Panc1 (cell line): ENCODE results near the gene RIPOR3. TPM values are rescaled to one million over a fixed set of nuclear protein-coding genes. Genes with fewer than 3 reads are reported as not detected.

ENCODE experiments used
- ATAC-seq: fragments of 200-7000 bp; cut with Tn5 transposase; 2 replicates; pipeline ENCODE4 v1.9.1; 2020; ENCODE audit warnings: mild to moderate bottlenecking, moderate library complexity
- BruUV-seq: library from RNA; stranded (reverse); fragments of 400-500 nt; replicated peaks from 2 replicates; lab custom pipeline; 2021; lab: Mats Ljungman, UMichigan
- CTCF ChIA-PET: fragments of 300-600 bp; sonication (Branson Sonifier 250); formaldehyde crosslinking; loops from one replicate; lab custom pipeline; 2022; ENCODE audit warnings: antibody characterized with exemption; lab: Charles Lee
- POLR2A ChIA-PET: fragments of 300-600 bp; sonication (Branson Sonifier 250); formaldehyde crosslinking; loops from one replicate; lab custom pipeline; 2022; ENCODE audit warnings: antibody characterized with exemption; lab: Charles Lee
- DNase-seq: peaks from one replicate; pipeline ENCODE4 v3.0.0-alpha.2; 2010; ENCODE audit warnings: low read depth, low spot score
- H3K27ac ChIP-seq: 2 replicates; pipeline ENCODE4 v1.5.1; 2011; ENCODE audit warnings: mild to moderate bottlenecking, low read length, inconsistent platforms
- H3K27me3 ChIP-seq: fragments of 200-500 bp; sonication (Bioruptor generic); 2 replicates; pipeline ENCODE4 v1.6.0; 2014; ENCODE audit warnings: low read length, inconsistent platforms; ENCODE audit not compliant: control insufficient read depth, insufficient read depth
- H3K36me3 ChIP-seq: fragments of 200-500 bp; sonication (Bioruptor generic); 2 replicates; pipeline ENCODE4 v1.5.1; 2014; ENCODE audit warnings: inconsistent platforms, mild to moderate bottlenecking, low read length, moderate library complexity; ENCODE audit not compliant: control insufficient read depth, insufficient read depth
- H3K4me1 ChIP-seq: 2 replicates; pipeline ENCODE4 v1.5.1; 2011; ENCODE audit warnings: inconsistent platforms, mild to moderate bottlenecking, low read length, moderate library complexity; ENCODE audit not compliant: control insufficient read depth, insufficient read depth
- H3K4me3 ChIP-seq, 2 experiments: 2 replicates each; pipeline ENCODE4 v1.5.1; 2011 to 2012; ENCODE audit warnings: low read depth in 2 of 2, low read length in 2 of 2, mild to moderate bottlenecking in 2 of 2, inconsistent platforms in 1 of 2, moderate library complexity in 1 of 2
- H3K9me3 ChIP-seq: fragments of 200-500 bp; sonication (Bioruptor generic); 2 replicates; pipeline ENCODE4 v1.5.1; 2014; ENCODE audit warnings: low read depth, mild to moderate bottlenecking, inconsistent platforms, low read length, moderate library complexity; ENCODE audit not compliant: control insufficient read depth, insufficient read depth
- CTCF ChIP-seq: fragments of 450-650 bp; IDR thresholded peaks from 2 replicates; pipeline ENCODE4 v1.5.1; 2017; ENCODE audit warnings: mild to moderate bottlenecking
- POLR2AphosphoS5 ChIP-seq: IDR thresholded peaks from 2 replicates; pipeline ENCODE4 v1.6.1; 2012; ENCODE audit warnings: mild to moderate bottlenecking, low read depth, low read length, moderate library complexity
- REST ChIP-seq, 2 experiments: IDR thresholded peaks; 2 replicates each; pipeline ENCODE4 v1.6.1; 2011 to 2012; ENCODE audit warnings: low read depth in 2 of 2, control low read depth in 1 of 2, low read length in 1 of 2, mild to moderate bottlenecking in 1 of 2, moderate library complexity in 1 of 2; ENCODE audit not compliant: insufficient read depth in 1 of 2
- SIN3A ChIP-seq: IDR thresholded peaks from 2 replicates; pipeline ENCODE4 v1.6.1; 2012; ENCODE audit warnings: low read depth, mild to moderate bottlenecking, low read length, moderate library complexity, borderline replicate concordance; ENCODE audit not compliant: insufficient read depth
- TCF7L2 ChIP-seq: IDR thresholded peaks from 2 replicates; pipeline ENCODE4 v1.6.1; 2011; ENCODE audit warnings: mild to moderate bottlenecking, low read depth, low read length, inconsistent platforms
- in situ Hi-C: cut with HindIII; loops from 2 replicates; pipeline ENCODE4 v1.10.0; 2016; ENCODE audit warnings: low sequenced_read_pairs, low pct_unique_long_range_greater_than_20kb
- intact Hi-C: fragments of 100-400 bp; cut with micrococcal nuclease; formaldehyde crosslinking; loops from one replicate; pipeline ENCODE4 v1.10.0; 2022; ENCODE audit not compliant: unreplicated experiment
- total RNA-seq: library from RNA; stranded (reverse); gene quantifications from one replicate; pipeline ENCODE4 v1.2.1, GENCODE V29; 2021; ENCODE audit not compliant: unreplicated experiment

RIPOR3 gene
- total RNA-seq, 1 experiment from 2014 or later, result 92.5 TPM

- intact Hi-C loops, result loop anchor here (2.0 to 10.0 kb wide), 2 partner anchors 38 to 54 kb away; partner anchors contain the start of gene RIPOR3
- in situ Hi-C loops, result no loop called here
- Histone ChIP-seq H3K27ac (peak overlapping the region; percentile 100), H3K27me3 (no peaks in the 10 kb centered on the region), H3K9me3 (no peaks in the 10 kb centered on the region), H3K4me3 (no peak overlapping the region), H3K36me3 (peaks cover 3% of the 10 kb centered on the region; the same call in 1 of the 2 replicates), H3K4me1 (peaks cover 69% of the 10 kb centered on the region)
- DNase-seq (no peak), ATAC-seq (no peak)
- BruUV-seq, result no TSS peak
- CTCF ChIA-PET, result interaction anchor here (0.6 to 1.8 kb wide), 6 partner anchors 21 to 92 kb away, joined by 3 to 5 read pairs (median 3); no protein-coding TSS in a partner anchor
- POLR2A ChIA-PET, result interaction anchor here (0.6 to 1.2 kb wide), 3 partner anchors 38 to 1012 kb away, joined by 3 to 4 read pairs (median 4); no protein-coding TSS in a partner anchor
- TF ChIP-seq TCF7L2 (no peak), CTCF (no peak), SIN3A (no peak), POLR2AphosphoS5 (no peak), REST (IDR thresholded peaks at IDR 0.05; ENCODE audit: insufficient read depth in 1 of 2, low read depth in 2 of 2, low read length in 1 of 2) (no peak)
These were observed 37.2 kb upstream of the RIPOR3 start for GRCh38 chr20:50728486-50728980.

GRCh38 chr20:50727792-50728485, 36.6 kb upstream of the RIPOR3 start:
- ATAC-seq (no peak), DNase-seq (no peak)
- intact Hi-C loops, result loop anchor here (2.0 to 10.0 kb wide), 2 partner anchors 37 to 53 kb away; partner anchors contain the start of gene RIPOR3
- H3K36me3 ChIP-seq, result peaks cover 3% of the 10 kb centered on the region; the same call in 1 of the 2 replicates
- no TSS peak for BruUV-seq
- H3K4me1 ChIP-seq, result peaks cover 69% of the 10 kb centered on the region
- in situ Hi-C loops, result no loop called here
- H3K4me3 ChIP-seq, result peak overlapping the region in 1 of 2 experiments; percentile 2; a peak in 1 of 4 replicates
- peak overlapping the region; percentile 100 for H3K27ac ChIP-seq
- H3K9me3 ChIP-seq, result no peaks in the 10 kb centered on the region
- no peaks in the 10 kb centered on the region for H3K27me3 ChIP-seq
- ChIA-PET CTCF (interaction anchor here (0.6 to 1.8 kb wide), 6 partner anchors 24 to 102 kb away, joined by 3 to 6 read pairs (median 4); no protein-coding TSS in a partner anchor), POLR2A (interaction anchor here (0.6 to 1.2 kb wide), 3 partner anchors 37 to 1013 kb away, joined by 3 to 4 read pairs (median 4); no protein-coding TSS in a partner anchor)
- TF ChIP-seq CTCF (no peak), SIN3A (no peak), REST (IDR thresholded peaks at IDR 0.05; ENCODE audit: insufficient read depth in 1 of 2, low read depth in 2 of 2, low read length in 1 of 2) (no peak), TCF7L2 (peak; percentile 49), POLR2AphosphoS5 (peak; percentile 19; the same call in 1 of the 2 replicates)
